ENCODE results near the gene CRYBG3.

Gene CRYBG3

DNA sequence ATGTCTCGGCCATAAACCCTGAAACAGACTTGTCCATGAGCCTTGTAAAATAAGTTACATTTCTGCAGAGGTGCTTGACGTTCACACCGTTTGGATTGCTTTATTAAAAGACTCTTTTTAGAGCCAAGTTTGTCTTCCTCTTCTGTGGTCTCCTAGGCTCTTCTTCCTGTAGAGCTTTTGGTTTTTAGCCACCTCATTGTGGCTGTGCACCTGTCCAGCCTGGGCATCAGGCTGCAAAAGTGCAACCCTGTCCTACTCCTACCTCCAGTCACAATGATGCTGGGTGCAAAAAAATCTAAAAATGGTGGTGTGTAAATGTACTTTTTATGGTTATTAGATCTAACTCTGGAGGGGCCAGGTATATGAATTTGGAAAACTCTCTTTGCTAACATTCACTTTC is 153.2 kb downstream of the CRYBG3 start:
- no peak for DNase-seq (ENCODE audit: low spot score)

DNA sequence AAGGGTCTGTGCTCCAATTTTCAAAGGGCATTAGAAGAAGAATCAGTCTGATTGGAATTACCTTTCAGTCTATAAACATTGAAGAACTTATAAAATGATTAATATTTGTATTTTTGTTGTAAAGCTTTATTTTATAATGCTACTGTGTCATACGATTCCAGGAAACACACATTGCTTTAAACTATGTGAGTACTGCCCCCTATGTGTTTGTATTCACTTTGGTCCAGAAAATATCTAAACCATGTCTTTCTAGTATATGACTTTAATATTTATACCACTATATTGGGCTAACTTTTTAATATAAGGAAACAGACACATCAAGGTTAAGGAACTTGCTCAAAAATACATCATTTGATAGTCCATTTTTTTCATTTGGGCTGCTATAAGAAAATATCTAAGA is 153.7 kb downstream of the CRYBG3 start:
- no peak for DNase-seq (ENCODE audit: low spot score)

DNA sequence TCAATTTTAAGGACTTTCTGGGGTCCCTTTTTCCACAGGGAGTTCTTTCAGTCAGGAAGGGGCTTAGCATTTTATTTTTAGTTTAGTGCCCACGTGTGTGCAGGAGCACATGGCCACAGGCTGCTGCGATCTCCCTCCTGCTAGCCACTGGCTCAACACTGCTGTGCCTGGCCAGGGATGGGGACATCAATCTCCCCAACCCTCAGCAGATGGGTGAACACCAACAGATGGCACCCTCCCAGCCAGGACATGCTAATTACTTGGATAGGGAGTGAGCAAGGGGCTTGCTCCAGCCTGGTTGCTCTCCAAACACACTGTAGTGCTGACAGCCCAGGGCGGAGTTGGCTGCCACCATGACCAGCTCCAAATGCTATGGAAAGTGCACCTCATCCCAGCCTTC is 157.8 kb downstream of the CRYBG3 start:
- peak; percentile 62 for DNase-seq (ENCODE audit: low spot score)

DNA sequence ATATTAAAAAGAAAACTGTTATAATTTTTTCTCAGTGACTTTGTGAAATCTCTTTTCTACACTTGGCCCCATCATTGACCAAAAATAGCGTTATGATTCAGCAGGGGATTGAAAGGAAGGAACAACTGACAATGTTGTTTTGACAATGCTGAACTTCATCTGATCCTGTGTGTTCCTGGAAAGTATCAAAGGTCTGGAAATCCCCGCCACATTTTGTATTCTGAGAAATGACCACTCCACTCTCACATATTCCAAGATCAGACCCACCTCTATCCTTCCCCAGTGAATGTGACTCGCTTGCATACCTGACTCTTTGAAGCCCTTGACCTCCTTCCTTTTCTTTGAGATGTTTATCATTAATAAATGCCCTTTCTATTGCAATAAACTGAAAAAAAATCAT is 160.1 kb downstream of the CRYBG3 start:
- DNase-seq (ENCODE audit: low spot score), result no peak

DNA sequence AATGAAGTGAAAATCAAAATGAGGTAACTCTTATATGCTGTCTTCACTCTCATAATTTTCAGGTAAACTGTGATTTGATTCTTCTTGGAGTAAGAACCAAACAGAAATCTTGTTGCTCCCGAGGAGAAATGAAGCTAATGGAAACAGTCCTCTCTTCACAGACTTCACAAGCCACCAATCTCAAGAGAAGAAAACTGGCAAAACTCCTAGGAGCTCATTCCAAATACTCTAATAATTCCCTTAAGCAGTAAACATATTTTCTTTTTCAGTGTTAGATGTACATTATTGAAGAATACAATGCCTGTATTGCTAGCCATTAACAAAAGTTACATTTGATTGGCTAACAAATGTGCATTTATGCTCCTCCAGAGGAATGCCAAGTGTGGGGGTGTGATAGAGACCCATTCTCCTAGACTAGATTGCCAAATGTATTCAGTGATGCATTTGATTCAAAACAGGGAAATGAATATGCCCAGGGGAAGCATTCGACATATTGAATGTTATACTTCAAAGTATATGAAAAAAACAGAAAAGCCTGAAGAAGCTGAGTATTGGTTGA is 162.2 kb downstream of the CRYBG3 start:
- no peak for DNase-seq (ENCODE audit: low spot score)

DNA sequence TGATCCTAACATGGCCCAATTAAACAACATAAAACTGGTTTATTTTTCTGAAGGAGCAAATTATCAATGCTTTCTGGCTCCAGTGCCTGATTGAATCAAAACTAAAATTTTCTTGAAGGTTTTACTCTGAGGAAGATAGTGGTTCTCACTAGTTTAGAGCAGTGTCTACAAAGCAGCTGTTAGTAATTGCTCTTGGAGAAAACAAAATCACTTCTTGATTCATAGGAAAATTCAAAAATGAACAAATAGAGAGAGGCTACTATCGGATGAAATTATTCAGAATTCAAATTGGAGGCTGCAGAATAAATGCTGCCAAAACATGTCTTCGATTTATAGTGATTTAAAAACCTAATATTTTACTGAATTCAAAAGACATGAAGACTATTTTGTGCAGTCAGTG is 165.5 kb downstream of the CRYBG3 start:
- DNase-seq (ENCODE audit: low spot score), result no peak

DNA sequence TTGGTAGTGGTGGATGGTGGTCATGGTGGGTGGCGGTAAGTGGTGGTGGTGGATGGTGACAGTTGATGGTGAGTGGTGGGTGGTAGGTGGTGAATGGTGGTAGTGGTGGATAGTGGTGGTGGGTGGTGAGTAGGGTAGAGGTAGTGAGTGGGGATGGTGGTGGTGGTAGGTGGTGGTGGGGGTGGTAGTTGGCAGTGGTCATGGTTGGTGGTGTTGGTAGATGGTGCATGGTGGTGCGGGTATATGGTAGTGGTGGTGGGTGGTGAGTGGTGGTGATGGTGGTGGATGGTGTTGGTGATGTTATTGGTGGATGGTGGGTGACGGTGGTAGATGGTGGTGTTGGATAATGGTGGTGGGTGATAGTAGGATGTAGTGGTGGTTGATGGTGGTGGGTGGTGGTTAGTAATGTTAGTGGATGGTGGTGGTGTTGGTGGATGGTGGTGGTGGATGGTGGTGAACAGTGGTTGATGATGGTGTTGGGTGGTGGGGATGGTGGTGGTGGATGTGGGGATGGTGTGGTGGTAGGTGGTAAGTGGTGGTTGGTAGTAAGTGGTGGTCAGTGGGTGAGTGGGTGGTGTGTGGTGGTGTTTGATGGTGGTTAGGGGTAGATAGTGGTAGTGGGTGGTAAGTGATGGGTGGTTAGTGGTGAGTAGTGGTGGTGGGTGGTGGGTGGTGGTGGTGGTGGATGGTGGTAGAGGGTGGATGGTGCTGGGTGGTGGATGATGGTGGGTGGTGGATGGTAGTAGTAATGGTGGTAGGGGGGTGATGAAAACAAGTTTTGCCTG is 167.2 kb downstream of the CRYBG3 start:
- DNase-seq (ENCODE audit: low spot score), result no peak

DNA sequence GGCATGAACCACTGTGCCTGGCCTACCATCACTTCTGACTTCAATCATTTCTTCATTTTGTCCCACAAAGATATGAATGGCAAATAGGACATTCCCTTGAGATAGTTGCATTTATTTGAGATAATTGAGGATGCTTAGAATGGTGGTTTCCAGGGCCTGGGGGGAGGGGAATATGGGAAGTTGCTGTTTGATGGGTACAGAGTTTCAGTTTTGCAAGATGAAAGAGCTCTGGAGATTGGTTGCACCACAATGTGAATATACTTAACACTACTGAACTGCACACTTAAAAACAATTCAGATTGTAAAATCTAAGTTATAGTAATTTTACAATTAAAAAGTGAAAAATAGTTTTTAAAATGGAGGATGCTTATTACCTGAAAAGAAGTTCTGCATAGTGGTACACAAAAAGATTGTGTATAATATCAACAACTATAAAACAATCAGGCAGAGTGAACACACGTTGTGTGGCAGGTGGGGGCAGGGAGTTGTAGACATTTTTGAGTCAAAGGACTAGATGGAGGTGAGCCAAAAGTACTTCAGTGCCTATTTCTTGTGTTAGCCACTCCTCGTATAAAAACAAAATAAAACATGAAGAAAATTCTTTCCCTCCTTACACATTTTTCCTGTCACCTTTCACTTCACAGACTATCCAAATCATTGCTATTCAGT is 168.9 kb downstream of the CRYBG3 start:
- no peak for DNase-seq (ENCODE audit: low spot score)

DNA sequence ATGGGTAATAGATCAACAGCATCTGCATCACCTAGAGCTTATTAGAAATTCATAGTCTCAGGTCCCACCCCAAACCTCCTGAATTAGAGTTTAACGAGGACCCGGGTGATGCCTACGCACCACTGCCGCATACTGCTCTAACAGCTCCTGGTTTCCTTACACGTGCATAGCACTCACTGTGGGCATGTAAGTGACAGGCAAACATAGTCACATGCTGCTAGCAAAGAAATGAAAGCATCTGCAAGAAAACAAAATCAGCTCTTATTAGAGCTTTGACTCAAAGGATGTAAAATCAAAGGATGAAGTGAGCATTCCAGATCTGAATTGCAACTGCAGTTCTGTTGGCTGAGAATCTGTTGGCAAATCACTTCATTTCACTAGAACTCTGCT is 169.5 kb downstream of the CRYBG3 start:
- no peak for DNase-seq (ENCODE audit: low spot score)

DNA sequence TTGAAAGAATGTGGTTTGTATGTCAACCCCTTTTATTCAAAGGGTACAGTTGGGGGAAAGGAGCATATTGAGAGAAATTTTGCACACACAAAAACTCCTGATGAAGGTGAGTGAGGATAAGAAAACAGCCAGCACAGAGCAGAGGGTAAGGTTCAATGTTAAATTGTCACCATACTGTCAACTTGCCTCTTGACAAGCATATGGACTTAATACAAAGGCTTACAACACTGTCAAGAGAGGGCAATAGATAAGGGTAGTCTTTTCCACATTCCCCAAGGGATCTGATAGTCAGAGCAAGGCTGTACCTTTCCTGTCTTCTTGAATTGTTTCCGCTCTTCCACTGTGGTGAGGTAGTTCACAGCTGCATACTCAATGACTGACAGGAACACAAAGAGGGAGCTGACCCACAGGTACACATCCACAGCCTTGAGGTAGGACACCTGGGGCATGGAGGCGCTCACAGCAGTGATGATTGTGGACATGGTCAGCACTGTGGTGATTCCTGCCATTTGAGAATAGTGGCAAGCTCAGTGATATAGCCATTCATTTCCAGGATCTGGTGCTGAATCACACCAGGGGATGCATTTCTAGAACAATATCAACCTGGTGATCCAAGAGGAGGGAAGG is 170.8 kb downstream of the CRYBG3 start:
- no peak for DNase-seq (ENCODE audit: low spot score)

DNA sequence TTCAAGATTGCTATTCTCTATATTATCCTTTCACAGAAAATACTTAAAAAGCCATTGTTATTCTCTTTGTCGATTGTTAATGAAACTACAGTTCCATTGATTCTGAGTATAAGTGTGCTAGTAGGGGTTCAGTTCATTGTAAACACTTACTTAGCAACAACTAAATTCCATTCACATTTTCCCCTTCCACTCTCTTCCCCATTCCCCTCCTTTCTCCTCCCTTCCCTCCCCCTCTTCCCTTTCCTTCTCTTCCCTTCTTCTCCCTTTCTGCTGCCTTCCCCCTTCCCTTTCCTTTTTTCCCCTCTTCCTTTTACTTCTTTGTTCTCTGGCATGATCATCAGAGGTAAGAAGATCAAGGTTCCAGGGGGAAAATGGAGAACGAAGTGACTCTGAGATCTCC is 171.7 kb downstream of the CRYBG3 start:
- no peak for DNase-seq (ENCODE audit: low spot score)

DNA sequence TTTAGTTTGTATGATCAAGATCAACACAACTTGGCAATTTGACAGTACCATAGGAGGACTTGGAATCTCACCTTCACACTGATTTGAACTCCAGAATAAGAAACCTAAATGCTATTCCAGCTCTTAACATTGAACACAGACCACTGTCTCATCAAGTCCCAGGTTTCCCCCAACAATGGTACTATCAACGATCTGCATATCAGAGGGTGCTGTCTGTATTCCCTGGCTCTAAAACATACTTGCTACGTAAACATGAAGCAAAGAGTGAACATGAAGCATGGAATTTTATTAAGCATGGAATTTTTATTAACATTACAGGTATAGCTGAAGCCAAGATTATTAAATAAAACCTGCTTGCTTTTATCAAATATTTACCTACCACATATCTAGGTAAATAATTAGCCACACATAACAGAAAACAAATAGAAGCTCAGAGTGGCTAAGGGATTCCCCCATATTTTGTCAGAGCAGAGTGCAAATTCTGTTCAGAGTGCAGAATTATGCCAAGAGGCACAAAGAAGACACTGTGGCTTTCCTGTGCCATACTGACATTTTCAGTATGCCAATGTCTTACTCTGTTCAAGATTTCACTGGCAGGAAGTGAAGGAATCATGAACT is 172.6 kb downstream of the CRYBG3 start:
- no peak for DNase-seq (ENCODE audit: low spot score)
